Liver (tissue), 9 donors: ENCODE measurements around the gene EIF4E2. TPM values are rescaled to one million over a fixed set of nuclear protein-coding genes. Genes with fewer than 3 reads are reported as not detected.

Experiments
- DNase-seq: peaks from one replicate; pipeline ENCODE4 v3.0.0-alpha.2; 2017; ENCODE audit warnings: low spot score
- H3K27ac ChIP-seq, 2 donors: one replicate each; pipeline ENCODE4 v1.7.0; 2013; ENCODE audit warnings: inconsistent platforms in 2 of 2, low read length in 2 of 2, control low read depth in 1 of 2, low read depth in 1 of 2, mild to moderate bottlenecking in 1 of 2
- H3K27me3 ChIP-seq, 4 donors: one replicate each; pipeline versions ENCODE4 v1.6.1 to v1.7.0; 2013; ENCODE audit warnings: low read length in 3 of 4, inconsistent platforms in 1 of 4, mild to moderate bottlenecking in 1 of 4, moderate library complexity in 1 of 4; ENCODE audit not compliant: control insufficient read depth in 4 of 4, insufficient read depth in 4 of 4
- H3K36me3 ChIP-seq, 4 donors: one replicate each; pipeline versions ENCODE4 v1.6.1 to v1.7.0; 2013; ENCODE audit warnings: low read length in 3 of 4, mild to moderate bottlenecking in 3 of 4, low read depth in 1 of 4, moderate library complexity in 1 of 4; ENCODE audit not compliant: control insufficient read depth in 4 of 4, insufficient read depth in 3 of 4
- H3K4me1 ChIP-seq, 4 donors: one replicate each; pipeline versions ENCODE4 v1.6.1 to v1.7.0; 2013; ENCODE audit warnings: low read length in 3 of 4, mild to moderate bottlenecking in 3 of 4, moderate library complexity in 1 of 4; ENCODE audit not compliant: control insufficient read depth in 4 of 4, insufficient read depth in 4 of 4
- H3K4me3 ChIP-seq, 3 donors: one replicate each; pipeline versions ENCODE4 v1.6.1 to v1.7.0; 2013; ENCODE audit warnings: low read length in 3 of 3, control low read depth in 1 of 3, low read depth in 1 of 3, mild to moderate bottlenecking in 1 of 3
- H3K9ac ChIP-seq, 2 donors: one replicate each; pipeline ENCODE4 v1.7.0; 2013; ENCODE audit warnings: low read length in 2 of 2, mild to moderate bottlenecking in 2 of 2, moderate library complexity in 2 of 2, control low read depth in 1 of 2, low read depth in 1 of 2
- H3K9me3 ChIP-seq, 4 donors: one replicate each; pipeline versions ENCODE4 v1.6.1 to v1.7.0; 2013; ENCODE audit warnings: low read length in 3 of 4; ENCODE audit not compliant: control insufficient read depth in 4 of 4
- EGR1 ChIP-seq, 2 donors: IDR thresholded peaks; 2 replicates each; pipeline ENCODE4 v1.6.1; 2016 to 2018; ENCODE audit warnings: antibody characterized with exemption in 2 of 2, low read depth in 2 of 2
- FOXA1 ChIP-seq: IDR thresholded peaks from 2 replicates; pipeline ENCODE4 v1.6.1; 2016; ENCODE audit warnings: antibody characterized with exemption
- FOXA2 ChIP-seq: IDR thresholded peaks from 2 replicates; pipeline ENCODE4 v1.6.1; 2016; ENCODE audit warnings: antibody characterized with exemption
- GABPA ChIP-seq, 2 donors: IDR thresholded peaks in 1 of 2; conservative IDR thresholded peaks in 1 of 2; 2 replicates each; pipeline ENCODE4 v1.6.1; 2016; ENCODE audit warnings: antibody characterized with exemption in 2 of 2, mild to moderate bottlenecking in 1 of 2, moderate library complexity in 1 of 2
- HNF4A ChIP-seq, 2 donors: conservative IDR thresholded peaks; 2 replicates each; pipeline ENCODE4 v1.6.1; 2016; ENCODE audit warnings: antibody characterized with exemption in 2 of 2, mild to moderate bottlenecking in 2 of 2
- HNF4G ChIP-seq: IDR thresholded peaks from 2 replicates; pipeline ENCODE4 v1.6.1; 2016; ENCODE audit warnings: antibody characterized with exemption
- JUND ChIP-seq, 2 donors: IDR thresholded peaks; 2 replicates each; pipeline ENCODE4 v1.6.1; 2016; ENCODE audit warnings: antibody characterized with exemption in 2 of 2
- NR2F2 ChIP-seq: IDR thresholded peaks from 2 replicates; pipeline ENCODE4 v1.6.1; 2016; ENCODE audit warnings: antibody characterized with exemption
- RAD21 ChIP-seq, 2 donors: IDR thresholded peaks; 2 replicates each; pipeline ENCODE4 v1.6.1; 2016; ENCODE audit warnings: antibody characterized with exemption in 2 of 2, mild to moderate bottlenecking in 2 of 2
- RXRA ChIP-seq, 2 donors: IDR thresholded peaks; 2 replicates each; pipeline ENCODE4 v1.6.1; 2017 to 2018; ENCODE audit warnings: antibody characterized with exemption in 2 of 2, mild to moderate bottlenecking in 1 of 2
- SP1 ChIP-seq: IDR thresholded peaks from 2 replicates; pipeline ENCODE4 v1.6.1; 2018; ENCODE audit warnings: antibody characterized with exemption, mild to moderate bottlenecking
- TAF1 ChIP-seq: conservative IDR thresholded peaks from 2 replicates; pipeline ENCODE4 v1.6.1; 2016; ENCODE audit warnings: antibody characterized with exemption, mild to moderate bottlenecking
- YY1 ChIP-seq: IDR thresholded peaks from 2 replicates; pipeline ENCODE4 v1.6.1; 2016; ENCODE audit warnings: antibody characterized with exemption, mild to moderate bottlenecking
- WGBS: extraction: QIAGEN DNeasy Blood & Tissue Kit; methylation state at CpG from one replicate; pipeline ENCODE4 v1.1.7; 2013; 5-methylcytosine and 5-hydroxymethylcytosine counted together
- polyA plus RNA-seq, 2 donors: library from polyadenylated mRNA; stranded (reverse) in 1 of 2; unstranded in 1 of 2; fragments of 200-250 nt in 1 of 2; fragments of >200 nt in 1 of 2; fragmentation: Nextera tagmentation in 1 of 2; extraction: Ambion mirVana in 1 of 2; gene quantifications; one replicate each; pipeline versions ENCODE4 v1.2.1 to v1.2.3, GENCODE V29; 2013 to 2015
- total RNA-seq, 2 donors: library from RNA; depleted of rRNA; stranded (reverse); fragments of >200 nt; gene quantifications; one replicate each; pipeline ENCODE4 v1.2.3, GENCODE V29; 2014
- TF ChIP-seq, protein P1 (sequence below): IDR thresholded peaks from 2 replicates; pipeline ENCODE4 v1.6.1; 2016; ENCODE audit warnings: antibody characterized with exemption
- TF ChIP-seq, protein P2 (sequence below): IDR thresholded peaks from 2 replicates; pipeline ENCODE4 v1.6.1; 2016; ENCODE audit warnings: antibody characterized with exemption
- TF ChIP-seq, protein P3 (sequence below): IDR thresholded peaks from 2 replicates; pipeline ENCODE4 v1.6.1; 2016; ENCODE audit warnings: antibody characterized with exemption, mild to moderate bottlenecking
- TF ChIP-seq, protein P4 (sequence below): fragments of 150-350 bp; IDR thresholded peaks from 2 replicates; pipeline ENCODE4 v1.5.1; 2017; ENCODE audit warnings: improper control_type of control experiment, low read depth, low read length; ENCODE audit not compliant: missing input control
- donor health status: healthy.
- donor health status: healthy.
- donor health status: healthy.
- donor health status: healthy.
- donor health status: healthy.

Gene EIF4E2
- total and polyA plus RNA-seq, 4 donors = 30.0 to 46.9 (median 45.4) TPM

DNA sequence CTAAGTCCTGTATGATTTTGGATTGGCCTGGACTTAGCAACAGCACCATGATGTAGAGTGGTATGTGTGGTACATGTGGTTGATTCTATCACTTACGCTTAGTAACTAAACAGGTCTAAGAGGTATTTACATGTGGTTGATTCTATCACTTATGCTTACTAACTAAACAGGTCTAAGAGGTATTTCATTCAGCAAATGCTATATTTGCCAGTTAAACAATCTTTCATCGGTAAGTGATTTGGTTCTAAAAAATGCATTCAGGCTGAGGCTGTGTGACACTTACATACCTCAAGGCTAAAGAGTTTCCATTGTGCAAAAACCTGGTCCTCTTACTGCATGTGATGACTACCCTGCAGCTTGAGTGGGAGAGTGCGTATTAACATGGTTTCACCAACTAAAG, 13.1 kb downstream of the EIF4E2 start:
- Histone ChIP-seq H3K4me1 (no peaks in the 10 kb centered on the region), H3K4me3 (no peak overlapping the region), H3K27me3 (no peaks in the 10 kb centered on the region), H3K9me3 (no peaks in the 10 kb centered on the region), H3K36me3 (peaks cover 13 to 65% (median 55%) of the 10 kb centered on the region in 4 donors), H3K27ac (no peak overlapping the region), H3K9ac (no peak overlapping the region)
- TF ChIP-seq HNF4A (conservative IDR thresholded peaks at IDR 0.05) (no peak), FOXA1 (no peak), SP1 (no peak), RAD21 (IDR thresholded peaks at IDR 0.05) (no peak)
- TF ChIP-seq, protein P1, sequence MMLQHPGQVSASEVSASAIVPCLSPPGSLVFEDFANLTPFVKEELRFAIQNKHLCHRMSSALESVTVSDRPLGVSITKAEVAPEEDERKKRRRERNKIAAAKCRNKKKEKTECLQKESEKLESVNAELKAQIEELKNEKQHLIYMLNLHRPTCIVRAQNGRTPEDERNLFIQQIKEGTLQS = no peak
- DNase-seq = no peak
- 79% methylated on average over 3 of the region's 3 CpGs for WGBS

DNA sequence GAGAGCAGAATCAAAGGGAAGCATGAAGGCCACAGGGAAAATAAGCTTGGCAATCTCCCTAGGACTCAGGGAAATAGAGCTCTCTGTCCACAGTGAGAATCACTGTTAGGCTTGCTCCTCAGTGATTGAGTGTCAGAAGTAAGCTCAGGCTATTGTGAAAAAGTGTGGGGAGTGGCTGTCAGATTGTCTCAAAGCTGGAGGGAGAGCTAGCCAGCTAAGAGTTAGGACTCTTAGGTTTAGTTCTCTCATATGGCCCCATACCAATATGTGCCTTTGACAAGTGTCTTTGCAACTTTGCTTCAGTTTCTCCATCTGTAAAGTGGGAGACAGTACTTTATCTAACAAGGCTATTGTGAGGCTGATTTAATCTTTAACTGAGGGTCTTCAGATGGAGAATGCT, 17.2 kb downstream of the EIF4E2 start:
- TF ChIP-seq FOXA2 = no peak
- TF ChIP-seq FOXA1 = no peak
- TF ChIP-seq, protein P2, sequence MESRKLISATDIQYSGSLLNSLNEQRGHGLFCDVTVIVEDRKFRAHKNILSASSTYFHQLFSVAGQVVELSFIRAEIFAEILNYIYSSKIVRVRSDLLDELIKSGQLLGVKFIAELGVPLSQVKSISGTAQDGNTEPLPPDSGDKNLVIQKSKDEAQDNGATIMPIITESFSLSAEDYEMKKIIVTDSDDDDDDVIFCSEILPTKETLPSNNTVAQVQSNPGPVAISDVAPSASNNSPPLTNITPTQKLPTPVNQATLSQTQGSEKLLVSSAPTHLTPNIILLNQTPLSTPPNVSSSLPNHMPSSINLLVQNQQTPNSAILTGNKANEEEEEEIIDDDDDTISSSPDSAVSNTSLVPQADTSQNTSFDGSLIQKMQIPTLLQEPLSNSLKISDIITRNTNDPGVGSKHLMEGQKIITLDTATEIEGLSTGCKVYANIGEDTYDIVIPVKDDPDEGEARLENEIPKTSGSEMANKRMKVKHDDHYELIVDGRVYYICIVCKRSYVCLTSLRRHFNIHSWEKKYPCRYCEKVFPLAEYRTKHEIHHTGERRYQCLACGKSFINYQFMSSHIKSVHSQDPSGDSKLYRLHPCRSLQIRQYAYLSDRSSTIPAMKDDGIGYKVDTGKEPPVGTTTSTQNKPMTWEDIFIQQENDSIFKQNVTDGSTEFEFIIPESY = no peak
- TF ChIP-seq GABPA (IDR thresholded peaks at IDR 0.05 in 1 of 2, conservative IDR thresholded peaks at IDR 0.05 in 1 of 2) = no peak
- no peak for TF ChIP-seq HNF4G
- TF ChIP-seq, protein P1 = no peak
- TF ChIP-seq TAF1 = no peak
- no peak for TF ChIP-seq SP1
- TF ChIP-seq, protein P3, sequence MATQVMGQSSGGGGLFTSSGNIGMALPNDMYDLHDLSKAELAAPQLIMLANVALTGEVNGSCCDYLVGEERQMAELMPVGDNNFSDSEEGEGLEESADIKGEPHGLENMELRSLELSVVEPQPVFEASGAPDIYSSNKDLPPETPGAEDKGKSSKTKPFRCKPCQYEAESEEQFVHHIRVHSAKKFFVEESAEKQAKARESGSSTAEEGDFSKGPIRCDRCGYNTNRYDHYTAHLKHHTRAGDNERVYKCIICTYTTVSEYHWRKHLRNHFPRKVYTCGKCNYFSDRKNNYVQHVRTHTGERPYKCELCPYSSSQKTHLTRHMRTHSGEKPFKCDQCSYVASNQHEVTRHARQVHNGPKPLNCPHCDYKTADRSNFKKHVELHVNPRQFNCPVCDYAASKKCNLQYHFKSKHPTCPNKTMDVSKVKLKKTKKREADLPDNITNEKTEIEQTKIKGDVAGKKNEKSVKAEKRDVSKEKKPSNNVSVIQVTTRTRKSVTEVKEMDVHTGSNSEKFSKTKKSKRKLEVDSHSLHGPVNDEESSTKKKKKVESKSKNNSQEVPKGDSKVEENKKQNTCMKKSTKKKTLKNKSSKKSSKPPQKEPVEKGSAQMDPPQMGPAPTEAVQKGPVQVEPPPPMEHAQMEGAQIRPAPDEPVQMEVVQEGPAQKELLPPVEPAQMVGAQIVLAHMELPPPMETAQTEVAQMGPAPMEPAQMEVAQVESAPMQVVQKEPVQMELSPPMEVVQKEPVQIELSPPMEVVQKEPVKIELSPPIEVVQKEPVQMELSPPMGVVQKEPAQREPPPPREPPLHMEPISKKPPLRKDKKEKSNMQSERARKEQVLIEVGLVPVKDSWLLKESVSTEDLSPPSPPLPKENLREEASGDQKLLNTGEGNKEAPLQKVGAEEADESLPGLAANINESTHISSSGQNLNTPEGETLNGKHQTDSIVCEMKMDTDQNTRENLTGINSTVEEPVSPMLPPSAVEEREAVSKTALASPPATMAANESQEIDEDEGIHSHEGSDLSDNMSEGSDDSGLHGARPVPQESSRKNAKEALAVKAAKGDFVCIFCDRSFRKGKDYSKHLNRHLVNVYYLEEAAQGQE = no peak
- no peak for TF ChIP-seq RAD21 (IDR thresholded peaks at IDR 0.05)
- TF ChIP-seq EGR1 (IDR thresholded peaks at IDR 0.05; ENCODE audit: low read depth in 2 of 2) = no peak
- no peak for TF ChIP-seq HNF4A (conservative IDR thresholded peaks at IDR 0.05)
- TF ChIP-seq YY1 = no peak
- TF ChIP-seq JUND (IDR thresholded peaks at IDR 0.05) = no peak
- TF ChIP-seq NR2F2 = no peak
- TF ChIP-seq, protein P4, sequence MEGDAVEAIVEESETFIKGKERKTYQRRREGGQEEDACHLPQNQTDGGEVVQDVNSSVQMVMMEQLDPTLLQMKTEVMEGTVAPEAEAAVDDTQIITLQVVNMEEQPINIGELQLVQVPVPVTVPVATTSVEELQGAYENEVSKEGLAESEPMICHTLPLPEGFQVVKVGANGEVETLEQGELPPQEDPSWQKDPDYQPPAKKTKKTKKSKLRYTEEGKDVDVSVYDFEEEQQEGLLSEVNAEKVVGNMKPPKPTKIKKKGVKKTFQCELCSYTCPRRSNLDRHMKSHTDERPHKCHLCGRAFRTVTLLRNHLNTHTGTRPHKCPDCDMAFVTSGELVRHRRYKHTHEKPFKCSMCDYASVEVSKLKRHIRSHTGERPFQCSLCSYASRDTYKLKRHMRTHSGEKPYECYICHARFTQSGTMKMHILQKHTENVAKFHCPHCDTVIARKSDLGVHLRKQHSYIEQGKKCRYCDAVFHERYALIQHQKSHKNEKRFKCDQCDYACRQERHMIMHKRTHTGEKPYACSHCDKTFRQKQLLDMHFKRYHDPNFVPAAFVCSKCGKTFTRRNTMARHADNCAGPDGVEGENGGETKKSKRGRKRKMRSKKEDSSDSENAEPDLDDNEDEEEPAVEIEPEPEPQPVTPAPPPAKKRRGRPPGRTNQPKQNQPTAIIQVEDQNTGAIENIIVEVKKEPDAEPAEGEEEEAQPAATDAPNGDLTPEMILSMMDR = no peak
- no peak for TF ChIP-seq RXRA (IDR thresholded peaks at IDR 0.05)
- Histone ChIP-seq H3K4me1 (peaks cover 5 to 15% (median 14%) of the 10 kb centered on the region in 4 donors), H3K36me3 (peaks cover 9 to 59% (median 52%) of the 10 kb centered on the region in 4 donors), H3K27me3 (no peaks in the 10 kb centered on the region), H3K4me3 (no peak overlapping the region), H3K9me3 (no peaks in the 10 kb centered on the region), H3K9ac (no peak overlapping the region), H3K27ac (no peak overlapping the region)
- DNase-seq = no peak
